Kidney (tissue), 14 donors: Measurements from ENCODE around the gene WNK2. TPM values are rescaled to one million over a fixed set of nuclear protein-coding genes. Genes with fewer than 3 reads are reported as not detected.

Source experiments
- DNase-seq, 5 donors: peaks; one replicate each; pipeline ENCODE4 v3.0.0-alpha.2; 2013 to 2020
- FAIRE-seq: peaks from 2 replicates; lab custom pipeline; 2012; peaks lifted over from hg19 to GRCh38; lab: Jason Lieb, UNC
- H3K27ac ChIP-seq, 2 donors: one replicate each; pipeline ENCODE4 v1.7.0; 2013; ENCODE audit warnings: low read depth in 2 of 2, low read length in 2 of 2, inconsistent platforms in 1 of 2
- H3K27me3 ChIP-seq: one replicate; pipeline ENCODE4 v1.7.1; 2013; ENCODE audit warnings: low read length, inconsistent platforms; ENCODE audit not compliant: control insufficient read depth, insufficient read depth
- H3K36me3 ChIP-seq, 3 donors: one replicate each; pipeline versions ENCODE4 v1.7.0 to v1.7.1; 2013; ENCODE audit warnings: low read length in 3 of 3, control low read depth in 1 of 3, inconsistent platforms in 1 of 3; ENCODE audit not compliant: insufficient read depth in 3 of 3, control insufficient read depth in 2 of 3
- H3K4me1 ChIP-seq, 3 donors: one replicate each; pipeline versions ENCODE4 v1.7.0 to v1.7.1; 2013; ENCODE audit warnings: low read length in 3 of 3, inconsistent platforms in 1 of 3, low read depth in 1 of 3; ENCODE audit not compliant: control insufficient read depth in 2 of 3, insufficient read depth in 2 of 3
- H3K4me3 ChIP-seq, 3 donors: one replicate each; pipeline versions ENCODE4 v1.7.0 to v1.8.1; 2013; ENCODE audit warnings: low read length in 3 of 3, control low read depth in 1 of 3, inconsistent platforms in 1 of 3
- H3K9ac ChIP-seq, 3 donors: one replicate each; pipeline versions ENCODE4 v1.7.0 to v1.7.1; 2013; ENCODE audit warnings: low read length in 3 of 3, control low read depth in 1 of 3, inconsistent platforms in 1 of 3
- H3K9me3 ChIP-seq, 3 donors: one replicate each; pipeline versions ENCODE4 v1.7.0 to v1.7.1; 2013; ENCODE audit warnings: low read length in 3 of 3, control low read depth in 1 of 3, inconsistent platforms in 1 of 3; ENCODE audit not compliant: control insufficient read depth in 2 of 3, insufficient read depth in 1 of 3
- intact Hi-C: fragments of 100-400 bp; cut with DNase I; formaldehyde crosslinking; loops from one replicate; pipeline ENCODE4 v1.11.1; 2022
- polyA plus RNA-seq: library from polyadenylated mRNA; stranded (reverse); fragments of 350-450 nt; fragmentation: Illumina TruSeq; extraction: RNeasy Lipid Tissue Mini Kit (QIAGEN cat#74804); gene quantifications from one replicate; pipeline ENCODE4 v1.2.3, GENCODE V29; 2014; ENCODE audit warnings: low read depth, low replicate concordance; ENCODE audit not compliant: insufficient read depth
- total RNA-seq: library from RNA; stranded (reverse); fragmentation: NEBNext Ultra II Directional; extraction: Animal tissue kit (Norgen Biotek cat#: 25700); gene quantifications from one replicate; pipeline ENCODE4 v1.2.1, GENCODE V29; 2021
- TF ChIP-seq, protein P1 (sequence below): IDR thresholded peaks from 3 replicates; pipeline ENCODE4 v1.5.1; 2012; ENCODE audit warnings: mild to moderate bottlenecking, moderate library complexity, borderline replicate concordance; ENCODE audit not compliant: insufficient read depth; ENCODE audit errors: extremely low read depth
- donor health status: control.
- donor health status: control.
- donor health status: control.
- donor health status: control.
- donor health status: control.
- donor health status: DM: yes; HTN: yes; CAD: no.
- donor health status: Normal renal cell carcinoma (clear cell type).

WNK2 gene
- total and polyA plus RNA-seq, 2 donors from 2014 or later: 1.5 to 4.8 TPM

DNA sequence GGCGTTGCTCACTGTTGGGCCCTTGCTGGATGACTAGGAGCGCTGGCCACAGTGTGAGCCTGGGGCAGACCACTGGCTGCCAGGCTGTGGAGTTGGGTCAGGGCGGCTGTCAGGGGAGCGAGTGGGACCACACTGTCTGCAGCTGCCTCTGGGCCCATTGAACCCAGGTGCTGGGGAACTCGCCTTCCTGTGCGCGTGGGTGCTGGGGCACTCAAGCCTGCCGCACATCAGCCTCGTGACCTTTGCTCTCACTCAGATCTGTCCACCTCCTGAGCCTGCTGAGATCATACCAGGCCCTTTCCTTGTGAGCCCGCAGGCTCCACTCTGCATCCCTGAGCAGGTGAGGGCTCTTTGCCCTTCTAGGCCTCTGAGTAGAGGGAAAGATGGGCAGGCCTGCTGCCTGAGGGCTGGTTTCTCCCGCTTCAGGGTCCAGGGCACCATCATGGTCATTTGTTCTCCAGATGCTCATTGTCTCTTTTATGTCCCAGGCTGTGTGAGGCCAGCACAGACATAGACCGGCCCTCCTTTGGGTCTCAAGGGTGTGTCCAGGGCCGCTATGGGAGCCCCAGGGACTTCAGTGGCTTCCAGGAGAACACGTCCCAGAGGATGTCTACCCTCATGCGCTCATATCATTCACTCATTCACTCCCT lies 26.5 kb downstream of the WNK2 start:
- Histone ChIP-seq H3K27me3 (no peaks in the 10 kb centered on the region), H3K9me3 (no peaks in the 10 kb centered on the region), H3K27ac (no peak overlapping the region), H3K4me3 (no peak overlapping the region), H3K9ac (no peak overlapping the region), H3K36me3 (no peaks in the 10 kb centered on the region), H3K4me1 (peaks cover 0 to 3% (median 3%) of the 10 kb centered on the region in 3 donors)
- intact Hi-C loops: no loop called here
- peak in 1 of 5 donors; percentile 42 for DNase-seq
- no peak for FAIRE-seq
- TF ChIP-seq, protein P1, sequence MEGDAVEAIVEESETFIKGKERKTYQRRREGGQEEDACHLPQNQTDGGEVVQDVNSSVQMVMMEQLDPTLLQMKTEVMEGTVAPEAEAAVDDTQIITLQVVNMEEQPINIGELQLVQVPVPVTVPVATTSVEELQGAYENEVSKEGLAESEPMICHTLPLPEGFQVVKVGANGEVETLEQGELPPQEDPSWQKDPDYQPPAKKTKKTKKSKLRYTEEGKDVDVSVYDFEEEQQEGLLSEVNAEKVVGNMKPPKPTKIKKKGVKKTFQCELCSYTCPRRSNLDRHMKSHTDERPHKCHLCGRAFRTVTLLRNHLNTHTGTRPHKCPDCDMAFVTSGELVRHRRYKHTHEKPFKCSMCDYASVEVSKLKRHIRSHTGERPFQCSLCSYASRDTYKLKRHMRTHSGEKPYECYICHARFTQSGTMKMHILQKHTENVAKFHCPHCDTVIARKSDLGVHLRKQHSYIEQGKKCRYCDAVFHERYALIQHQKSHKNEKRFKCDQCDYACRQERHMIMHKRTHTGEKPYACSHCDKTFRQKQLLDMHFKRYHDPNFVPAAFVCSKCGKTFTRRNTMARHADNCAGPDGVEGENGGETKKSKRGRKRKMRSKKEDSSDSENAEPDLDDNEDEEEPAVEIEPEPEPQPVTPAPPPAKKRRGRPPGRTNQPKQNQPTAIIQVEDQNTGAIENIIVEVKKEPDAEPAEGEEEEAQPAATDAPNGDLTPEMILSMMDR: no peak

DNA sequence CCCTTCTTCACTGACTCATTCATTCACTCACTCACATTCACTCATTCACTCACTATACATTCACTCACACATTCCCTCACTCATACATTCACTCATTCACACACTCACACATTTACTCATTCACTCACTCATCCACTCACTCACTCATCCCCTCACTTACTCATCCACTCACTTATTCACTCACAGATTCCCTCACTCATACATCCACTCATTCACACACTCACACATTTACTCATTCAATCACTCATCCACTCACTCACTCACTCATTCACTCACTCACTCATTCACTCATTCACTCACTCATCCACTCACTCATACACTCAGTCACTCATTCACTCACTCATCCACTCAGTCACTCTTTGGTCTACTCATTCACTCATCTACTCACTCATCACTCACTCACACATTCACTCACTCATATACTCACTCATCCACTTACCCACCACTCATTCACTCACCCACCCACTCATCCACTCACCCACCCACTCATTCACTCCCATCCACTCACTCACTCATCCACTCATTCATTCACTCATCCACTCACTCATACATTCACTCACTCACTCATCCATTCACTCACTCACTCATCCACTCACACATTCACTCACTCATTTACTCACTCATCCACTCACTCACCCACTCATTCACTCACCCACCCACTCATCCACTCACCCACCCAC lies 27.2 kb downstream of the WNK2 start:
- FAIRE-seq: no peak
- H3K4me3 ChIP-seq: no peak overlapping the region
- DNase-seq: no peak
- no peaks in the 10 kb centered on the region for H3K36me3 ChIP-seq
- TF ChIP-seq, protein P1: no peak
- no peak overlapping the region for H3K9ac ChIP-seq
- intact Hi-C loops: no loop called here
- H3K9me3 ChIP-seq: no peaks in the 10 kb centered on the region
- H3K27me3 ChIP-seq: no peaks in the 10 kb centered on the region
- H3K27ac ChIP-seq: no peak overlapping the region
- H3K4me1 ChIP-seq: peaks cover 0 to 3% (median 3%) of the 10 kb centered on the region in 3 donors

DNA sequence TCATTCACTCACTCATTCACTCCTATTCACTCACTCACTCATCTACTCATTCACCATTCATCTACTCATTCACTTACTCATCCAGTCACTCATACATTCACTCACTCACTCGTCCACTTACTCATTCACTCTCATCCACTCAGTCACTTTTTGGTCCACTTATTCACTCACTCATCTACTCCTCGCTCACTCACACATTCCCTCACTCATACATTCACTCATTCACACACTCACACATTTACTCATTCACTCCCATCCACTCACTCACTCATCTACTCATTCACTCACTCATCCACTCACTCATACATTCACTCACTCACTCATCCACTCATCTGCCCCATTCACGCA lies 27.7 kb downstream of the WNK2 start:
- Histone ChIP-seq H3K9ac (no peak overlapping the region), H3K4me3 (no peak overlapping the region), H3K9me3 (no peaks in the 10 kb centered on the region), H3K27ac (no peak overlapping the region), H3K4me1 (peaks cover 0 to 3% (median 3%) of the 10 kb centered on the region in 3 donors), H3K36me3 (no peaks in the 10 kb centered on the region), H3K27me3 (no peaks in the 10 kb centered on the region)
- intact Hi-C loops: no loop called here
- FAIRE-seq: no peak
- no peak for DNase-seq
- TF ChIP-seq, protein P1: no peak
